Activated T-helper 1 cell treated with anti-CD3 and anti-CD28 coated beads, Interleukin-12 subunit alpha, Interleukin-12 subunit beta, Interleukin-2, Interleukin-4 antibody, amounts not matched to agents 30 ng/mL and 10 ng/mL and 1 ng/mL, durations not matched to agents 14 hours and 24 hours and 36 hours (primary cell): ENCODE results near the gene LVRN. TPM values are rescaled to one million over a fixed set of nuclear protein-coding genes. Genes with fewer than 3 reads are reported as not detected.

Experiments used
- DNase-seq: peaks from one replicate; pipeline ENCODE4 v3.0.0; 2021; ENCODE audit warnings: low spot score
- H3K27ac Mint-ChIP-seq: one replicate; pipeline ENCODE4 v1.8.0; 2021; ENCODE audit warnings: mild to moderate bottlenecking, mixed read lengths
- H3K27me3 Mint-ChIP-seq: one replicate; pipeline ENCODE4 v1.8.0; 2022; ENCODE audit warnings: mild to moderate bottlenecking, moderate library complexity, mixed read lengths; ENCODE audit not compliant: insufficient read depth
- H3K36me3 Mint-ChIP-seq: one replicate; pipeline ENCODE4 v1.8.0; 2021; ENCODE audit warnings: low read depth, mixed read lengths
- H3K4me1 Mint-ChIP-seq: one replicate; pipeline ENCODE4 v1.8.0; 2021; ENCODE audit warnings: low read depth, mixed read lengths
- H3K4me3 Mint-ChIP-seq: one replicate; pipeline ENCODE4 v1.8.0; 2021; ENCODE audit warnings: mild to moderate bottlenecking, moderate library complexity, mixed read lengths
- H3K9me3 Mint-ChIP-seq: one replicate; pipeline ENCODE4 v1.8.0; 2021; ENCODE audit warnings: mixed read lengths
- intact Hi-C: fragments of 100-400 bp; cut with micrococcal nuclease; formaldehyde crosslinking; loops from one replicate; pipeline ENCODE4 v1.15.1; 2024
- total RNA-seq: library from RNA; stranded (reverse); gene quantifications from 2 replicates; pipeline ENCODE4 v1.2.3, GENCODE V29; 2022

Gene LVRN
- total RNA-seq, 1 donor from 2014 or later, result not detected

DNA sequence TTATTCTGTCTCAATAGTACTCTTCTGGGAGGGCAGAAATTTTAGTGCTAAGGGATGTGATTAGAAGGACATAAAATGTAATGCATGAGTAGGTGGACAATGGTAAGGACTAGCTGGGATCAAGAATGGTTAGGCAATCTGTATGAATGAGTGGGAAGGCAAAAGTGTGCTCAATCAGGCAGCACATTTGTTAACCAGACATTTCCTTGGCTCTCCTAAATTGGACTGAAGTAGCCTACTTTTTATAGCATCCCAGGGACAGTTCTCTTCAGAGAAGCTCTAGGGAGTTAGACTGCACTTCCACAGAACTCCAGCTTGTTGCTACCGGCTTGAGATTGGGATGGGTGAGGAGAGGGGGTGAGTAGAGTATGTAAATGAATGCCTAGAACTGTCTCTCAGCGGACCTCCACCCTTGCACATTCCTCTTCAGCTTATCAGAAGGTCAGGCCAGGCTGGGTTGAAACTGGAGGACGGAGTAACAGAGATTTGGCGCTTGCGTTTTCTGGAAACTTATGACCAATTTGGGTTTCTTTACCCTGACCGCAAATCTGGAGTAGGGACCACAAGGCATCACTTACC, 51.0 kb downstream of the LVRN start:
- intact Hi-C loops, result no loop called here
- no peaks in the 10 kb centered on the region for H3K4me1 Mint-ChIP-seq
- no peaks in the 10 kb centered on the region for H3K27me3 Mint-ChIP-seq
- H3K4me3 Mint-ChIP-seq, result no peak overlapping the region
- no peaks in the 10 kb centered on the region for H3K36me3 Mint-ChIP-seq
- H3K27ac Mint-ChIP-seq, result no peak overlapping the region
- no peaks in the 10 kb centered on the region for H3K9me3 Mint-ChIP-seq
- no peak for DNase-seq

DNA sequence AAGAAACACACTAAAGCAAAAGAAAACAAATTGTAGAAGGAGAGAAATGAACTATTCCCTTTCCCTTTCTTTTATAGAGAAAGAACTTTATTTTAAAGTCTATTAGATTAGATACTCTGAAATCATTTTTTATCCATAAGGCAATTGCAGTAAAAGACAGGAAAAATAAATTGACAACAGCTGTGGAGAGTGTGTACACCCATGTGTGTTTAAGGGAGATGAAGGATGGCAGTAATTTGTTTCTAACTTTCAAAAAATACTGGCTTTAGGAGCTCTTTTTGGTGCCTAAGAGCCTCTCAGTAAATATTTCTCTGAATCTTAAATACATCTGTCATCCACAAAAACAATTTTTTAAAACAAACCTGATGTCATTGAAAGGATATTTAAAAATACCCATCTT, 51.7 kb downstream of the LVRN start:
- intact Hi-C loops, result no loop called here
- H3K9me3 Mint-ChIP-seq, result no peaks in the 10 kb centered on the region
- no peak for DNase-seq
- H3K4me1 Mint-ChIP-seq, result no peaks in the 10 kb centered on the region
- no peaks in the 10 kb centered on the region for H3K36me3 Mint-ChIP-seq
- H3K27ac Mint-ChIP-seq, result no peak overlapping the region
- no peaks in the 10 kb centered on the region for H3K27me3 Mint-ChIP-seq
- H3K4me3 Mint-ChIP-seq, result no peak overlapping the region

DNA sequence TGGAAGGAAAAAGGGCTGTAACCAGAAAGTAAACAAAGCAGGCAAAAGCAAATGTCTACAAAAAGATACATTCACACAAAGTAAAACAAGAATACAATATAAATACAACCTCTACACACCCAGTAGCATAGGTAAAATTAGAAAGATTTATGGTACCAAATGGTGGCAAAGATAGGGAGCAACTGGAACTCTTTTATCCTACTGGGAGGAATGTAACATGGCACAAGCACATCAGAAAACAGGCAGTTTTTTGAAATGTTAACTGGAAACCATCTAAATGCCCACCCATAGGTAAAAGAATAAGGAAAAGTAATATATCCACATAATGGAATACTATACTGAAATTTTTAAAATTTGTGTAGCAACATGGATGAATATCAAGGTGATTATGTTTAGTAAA, 61.3 kb downstream of the LVRN start:
- H3K36me3 Mint-ChIP-seq, result no peaks in the 10 kb centered on the region
- intact Hi-C loops, result no loop called here
- no peak overlapping the region for H3K27ac Mint-ChIP-seq
- DNase-seq, result no peak
- H3K9me3 Mint-ChIP-seq, result no peaks in the 10 kb centered on the region
- H3K4me1 Mint-ChIP-seq, result no peaks in the 10 kb centered on the region
- H3K4me3 Mint-ChIP-seq, result no peak overlapping the region
- H3K27me3 Mint-ChIP-seq, result peaks cover 7% of the 10 kb centered on the region

DNA sequence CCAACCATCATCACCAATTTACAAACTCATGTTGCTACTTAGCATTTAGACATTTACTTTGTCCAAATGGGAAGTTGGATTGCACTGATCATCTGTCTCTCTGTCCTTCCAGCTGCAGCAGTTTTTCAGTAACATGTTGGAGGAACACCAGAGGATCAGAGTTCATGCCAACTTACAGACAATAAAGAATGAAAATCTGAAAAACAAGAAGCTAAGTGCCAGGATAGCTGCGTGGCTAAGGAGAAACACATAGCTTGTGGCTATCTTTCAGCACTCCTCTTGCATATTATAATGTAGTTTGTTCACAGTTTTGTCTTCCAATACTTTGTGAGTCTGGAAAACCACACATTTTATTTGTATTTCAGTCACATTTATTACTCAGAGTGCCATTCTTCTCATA, 63.6 kb downstream of the LVRN start:
- H3K36me3 Mint-ChIP-seq, result no peaks in the 10 kb centered on the region
- no peaks in the 10 kb centered on the region for H3K4me1 Mint-ChIP-seq
- no peak for DNase-seq
- H3K27ac Mint-ChIP-seq, result no peak overlapping the region
- intact Hi-C loops, result no loop called here
- peaks cover 9% of the 10 kb centered on the region for H3K27me3 Mint-ChIP-seq
- H3K9me3 Mint-ChIP-seq, result no peaks in the 10 kb centered on the region
- H3K4me3 Mint-ChIP-seq, result no peak overlapping the region

DNA sequence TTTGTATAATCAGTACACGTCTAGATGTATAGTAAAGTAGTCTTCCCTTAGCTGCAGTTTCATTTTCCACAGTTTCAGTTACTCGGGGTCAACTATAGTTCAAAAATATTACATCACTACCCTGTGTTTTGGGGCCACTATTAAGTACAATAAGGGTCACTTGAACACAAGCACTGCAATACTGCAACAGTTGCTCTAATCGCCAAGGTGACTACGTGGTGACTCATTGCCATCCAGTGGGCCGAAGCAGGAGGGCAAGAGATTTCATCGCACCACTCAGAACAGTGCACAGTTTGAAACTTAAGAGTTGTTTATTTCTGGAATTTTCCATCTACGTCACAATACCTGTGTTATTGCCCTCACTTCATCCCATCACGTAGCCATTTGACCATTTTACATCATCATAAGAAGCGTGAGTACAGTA, 69.8 kb downstream of the LVRN start, which contains the start of gene ARL14EPL:
Gene ARL14EPL (plus strand): TSS at position 379 of the 424 bp plus-strand sequence. CDS start 18,994 bp downstream, outside the sequence.
- Mint-ChIP-seq H3K4me1 (no peaks in the 10 kb centered on the region), H3K36me3 (no peaks in the 10 kb centered on the region), H3K9me3 (no peaks in the 10 kb centered on the region), H3K4me3 (no peak within 1 kb of the TSS), H3K27me3 (peaks cover 15% of the 10 kb centered on the region), H3K27ac (no peak within 1 kb of the TSS)
- intact Hi-C loops, result no loop called here
- DNase-seq, result no peak

DNA sequence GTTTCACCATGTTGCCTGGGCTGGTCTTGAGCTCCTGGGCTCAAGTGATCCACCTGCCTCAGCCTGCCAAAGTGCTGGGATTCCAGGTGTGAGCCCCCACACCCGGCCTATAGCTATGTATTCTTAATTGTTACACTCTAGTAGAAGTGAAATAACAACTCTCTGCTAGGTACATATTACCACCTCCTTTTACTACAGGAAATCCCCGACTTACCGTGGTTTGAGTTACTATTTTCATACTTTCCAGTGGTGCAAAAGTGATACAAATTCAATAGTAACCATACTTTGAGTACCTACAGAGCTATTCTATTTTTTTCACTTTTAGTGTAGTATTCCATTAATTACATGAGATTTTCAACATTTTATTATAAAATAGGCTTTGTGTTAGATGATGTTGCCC, 70.7 kb downstream of the LVRN start:
- H3K9me3 Mint-ChIP-seq, result no peaks in the 10 kb centered on the region

DNA sequence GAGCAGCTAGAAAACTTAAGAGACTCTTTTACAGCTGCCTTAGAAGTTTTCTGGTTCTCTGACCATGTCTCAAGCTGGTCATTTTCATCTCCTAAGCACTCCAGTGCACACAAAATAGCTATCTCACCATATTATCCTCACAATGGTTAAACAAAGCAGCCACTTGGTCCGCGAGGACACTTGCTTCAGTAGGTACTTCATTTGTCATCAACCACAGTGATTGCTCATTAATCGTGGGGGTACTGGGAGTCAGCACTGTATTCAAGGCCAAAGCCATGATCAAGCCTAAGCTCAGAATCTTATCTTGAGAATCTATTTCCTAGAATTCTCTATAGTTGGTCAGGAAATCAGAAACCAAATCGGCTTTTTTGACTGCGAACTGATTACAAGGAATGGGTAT, 72.8 kb downstream of the LVRN start:
- Mint-ChIP-seq H3K9me3 (no peaks in the 10 kb centered on the region), H3K27me3 (peaks cover 13% of the 10 kb centered on the region), H3K27ac (no peak overlapping the region), H3K4me3 (no peak overlapping the region), H3K4me1 (no peaks in the 10 kb centered on the region), H3K36me3 (no peaks in the 10 kb centered on the region)
- no peak for DNase-seq
- intact Hi-C loops, result no loop called here

More for the DNA sequence above, 70.7 kb downstream of the LVRN start:
- H3K4me3 Mint-ChIP-seq, result no peak overlapping the region
- H3K36me3 Mint-ChIP-seq, result no peaks in the 10 kb centered on the region
- H3K27me3 Mint-ChIP-seq, result peaks cover 12% of the 10 kb centered on the region
- no peaks in the 10 kb centered on the region for H3K4me1 Mint-ChIP-seq
- no peak for DNase-seq
- intact Hi-C loops, result no loop called here
- H3K27ac Mint-ChIP-seq, result no peak overlapping the region

DNA sequence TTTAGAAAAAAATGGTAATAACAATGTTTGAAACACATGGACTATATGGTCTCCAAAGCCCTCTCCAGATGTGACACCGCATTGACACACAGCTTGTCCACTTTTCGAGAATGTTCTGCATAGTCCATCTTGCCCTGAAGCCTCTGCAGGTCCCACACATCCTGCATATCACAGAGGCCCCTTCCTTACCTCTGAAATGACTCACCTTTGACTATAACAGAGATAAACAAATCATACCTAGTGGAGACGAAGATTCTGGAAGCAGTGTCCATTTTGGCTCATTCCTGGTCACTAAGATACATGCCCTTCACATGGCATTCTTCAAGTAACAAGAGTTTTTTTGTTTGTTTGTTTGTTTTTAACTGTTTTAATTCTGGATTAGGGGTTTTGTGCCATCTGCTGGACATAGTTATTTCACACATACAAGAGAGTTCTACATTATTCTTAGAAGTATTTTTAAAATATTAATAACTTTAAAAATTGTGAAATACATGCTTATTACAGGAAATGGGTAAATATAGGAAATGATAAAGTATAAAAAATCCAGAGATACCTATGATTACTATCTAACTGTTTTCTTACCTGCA, 75.1 kb downstream of the LVRN start:
- H3K9me3 Mint-ChIP-seq, result no peaks in the 10 kb centered on the region
- H3K36me3 Mint-ChIP-seq, result no peaks in the 10 kb centered on the region
- H3K27ac Mint-ChIP-seq, result no peak overlapping the region
- no peak overlapping the region for H3K4me3 Mint-ChIP-seq
- H3K4me1 Mint-ChIP-seq, result no peaks in the 10 kb centered on the region
- no peak for DNase-seq
- peaks cover 20% of the 10 kb centered on the region for H3K27me3 Mint-ChIP-seq
- intact Hi-C loops, result no loop called here

DNA sequence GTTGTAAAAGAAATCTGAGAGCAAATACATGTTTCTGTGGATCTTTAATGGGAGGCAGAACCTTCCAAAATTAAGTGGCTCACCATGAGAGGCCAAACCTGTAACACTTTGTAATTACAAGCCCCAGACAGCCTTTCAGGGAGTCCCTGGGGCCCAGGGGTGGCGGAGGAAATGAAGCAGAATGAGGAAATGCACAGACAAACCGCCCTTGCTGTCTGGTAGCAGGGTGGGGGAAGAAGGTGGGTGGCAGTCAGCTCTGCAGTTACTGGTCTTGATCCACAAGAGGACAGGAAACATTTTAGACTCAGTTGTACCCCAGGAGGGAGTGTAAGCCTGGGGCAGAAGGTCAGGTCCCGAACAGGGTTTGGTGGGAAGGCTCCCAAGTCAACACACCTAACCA, 76.5 kb downstream of the LVRN start:
- no peaks in the 10 kb centered on the region for H3K9me3 Mint-ChIP-seq
- intact Hi-C loops, result no loop called here
- H3K27me3 Mint-ChIP-seq, result peaks cover 20% of the 10 kb centered on the region
- H3K36me3 Mint-ChIP-seq, result no peaks in the 10 kb centered on the region
- H3K4me3 Mint-ChIP-seq, result no peak overlapping the region
- H3K4me1 Mint-ChIP-seq, result no peaks in the 10 kb centered on the region
- no peak overlapping the region for H3K27ac Mint-ChIP-seq
- no peak for DNase-seq

DNA sequence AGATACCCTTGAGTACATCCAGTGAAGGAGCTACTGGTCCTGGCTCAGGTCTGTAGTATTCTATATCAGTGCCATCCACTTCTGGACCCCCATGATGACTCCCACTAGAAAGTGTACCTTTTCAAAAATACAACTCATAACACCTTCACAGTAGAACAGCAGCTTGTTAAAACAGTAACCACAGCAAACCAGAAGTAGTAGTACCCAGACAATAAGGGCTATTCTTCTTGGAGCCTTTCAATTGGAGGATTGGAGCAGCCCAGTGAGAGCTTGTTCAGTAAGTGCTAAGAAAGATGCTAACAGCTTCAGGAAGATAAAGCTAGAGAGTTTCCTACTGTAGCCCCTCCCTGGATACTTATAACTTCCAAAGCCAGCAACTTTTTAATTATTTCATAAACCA, 80.1 kb downstream of the LVRN start:
- H3K4me1 Mint-ChIP-seq, result no peaks in the 10 kb centered on the region
- no peaks in the 10 kb centered on the region for H3K36me3 Mint-ChIP-seq
- no peak overlapping the region for H3K27ac Mint-ChIP-seq
- H3K27me3 Mint-ChIP-seq, result peaks cover 16% of the 10 kb centered on the region
- no peaks in the 10 kb centered on the region for H3K9me3 Mint-ChIP-seq
- DNase-seq, result no peak
- intact Hi-C loops, result no loop called here
- no peak overlapping the region for H3K4me3 Mint-ChIP-seq

DNA sequence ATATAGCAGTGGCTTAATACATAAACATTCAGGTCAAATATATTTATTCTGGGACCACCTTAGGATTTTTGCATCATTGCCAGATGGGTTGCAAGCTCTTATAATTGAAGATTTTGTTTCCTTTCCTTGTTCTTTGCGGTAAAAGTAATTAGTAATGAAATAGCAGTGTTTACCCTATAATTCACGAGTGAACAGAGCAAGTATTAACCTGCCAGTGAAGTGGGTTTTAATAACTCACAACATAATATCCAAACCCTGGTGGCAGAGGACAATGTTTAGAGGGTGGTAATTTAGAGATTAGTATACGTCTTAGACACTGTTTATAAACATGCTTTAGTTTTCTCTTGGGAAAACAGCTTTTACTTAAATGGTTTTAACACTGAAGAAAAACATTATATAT, 81.8 kb downstream of the LVRN start:
- no peak for DNase-seq
- no peaks in the 10 kb centered on the region for H3K9me3 Mint-ChIP-seq
- intact Hi-C loops, result no loop called here
- no peak overlapping the region for H3K4me3 Mint-ChIP-seq
- H3K4me1 Mint-ChIP-seq, result no peaks in the 10 kb centered on the region
- peaks cover 17% of the 10 kb centered on the region for H3K27me3 Mint-ChIP-seq
- H3K36me3 Mint-ChIP-seq, result no peaks in the 10 kb centered on the region
- no peak overlapping the region for H3K27ac Mint-ChIP-seq

DNA sequence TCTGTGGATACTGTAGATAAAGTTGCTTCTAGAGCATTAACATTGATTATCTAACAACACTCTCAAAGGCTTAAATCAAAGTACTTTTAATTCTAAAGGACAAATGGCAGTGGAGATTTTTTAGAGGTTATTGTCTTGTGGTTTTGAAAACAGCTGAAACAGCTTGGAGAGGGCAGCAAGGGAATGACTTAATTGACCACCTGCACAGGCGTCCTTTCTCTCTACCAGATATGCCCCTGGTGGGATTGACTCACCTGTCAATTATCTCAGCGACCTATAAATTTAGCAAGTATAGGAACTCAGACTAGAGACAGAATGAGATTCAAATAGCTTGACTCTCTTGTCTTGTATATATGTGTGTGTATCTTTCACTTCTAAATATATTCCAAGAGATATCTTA, 83.5 kb downstream of the LVRN start:
- no peak overlapping the region for H3K4me3 Mint-ChIP-seq
- H3K27me3 Mint-ChIP-seq, result peaks cover 17% of the 10 kb centered on the region
- intact Hi-C loops, result no loop called here
- no peak overlapping the region for H3K27ac Mint-ChIP-seq
- no peak for DNase-seq
- no peaks in the 10 kb centered on the region for H3K36me3 Mint-ChIP-seq
- H3K9me3 Mint-ChIP-seq, result no peaks in the 10 kb centered on the region
- no peaks in the 10 kb centered on the region for H3K4me1 Mint-ChIP-seq

DNA sequence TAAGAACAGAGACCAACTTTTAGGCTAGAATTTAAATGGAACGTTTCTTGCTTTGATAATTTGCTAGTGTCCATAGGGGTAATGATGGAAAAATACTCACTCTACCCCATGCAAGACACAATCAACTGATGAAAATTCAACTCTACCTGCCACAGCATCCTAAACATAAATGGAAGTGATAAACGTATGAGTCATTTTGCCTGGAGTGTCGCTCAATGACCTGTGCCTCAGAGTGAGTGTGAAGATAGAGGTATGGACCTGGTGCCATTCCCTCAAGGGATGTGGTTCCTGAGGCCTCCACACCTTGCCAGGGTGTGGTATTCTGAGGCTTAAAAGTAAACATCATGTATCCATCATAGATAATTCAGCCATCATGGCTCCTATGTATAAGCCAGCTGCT, 84.0 kb downstream of the LVRN start:
- no peak for DNase-seq
- intact Hi-C loops, result no loop called here
- H3K27me3 Mint-ChIP-seq, result peaks cover 20% of the 10 kb centered on the region
- H3K4me3 Mint-ChIP-seq, result no peak overlapping the region
- no peaks in the 10 kb centered on the region for H3K9me3 Mint-ChIP-seq
- no peak overlapping the region for H3K27ac Mint-ChIP-seq
- no peaks in the 10 kb centered on the region for H3K4me1 Mint-ChIP-seq
- no peaks in the 10 kb centered on the region for H3K36me3 Mint-ChIP-seq

DNA sequence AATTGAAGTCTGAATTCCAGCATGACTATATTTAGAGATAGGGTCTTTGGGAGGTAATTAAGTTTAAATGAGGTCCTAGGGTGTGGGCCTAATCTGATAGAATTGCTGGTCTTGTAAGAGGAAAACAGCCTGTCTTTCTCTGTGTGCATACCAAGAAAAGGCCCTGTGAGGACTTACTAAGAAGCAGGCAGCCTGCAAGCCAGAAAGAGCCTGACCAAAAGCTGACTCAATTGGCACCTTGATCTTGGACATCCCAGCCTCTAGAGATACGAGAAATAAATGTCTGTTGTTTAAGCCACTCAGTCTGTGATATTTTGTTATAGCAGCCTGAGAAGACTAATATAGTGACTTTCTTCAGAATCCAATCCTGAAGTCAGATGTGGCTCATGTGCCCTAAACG, 84.5 kb downstream of the LVRN start:
- H3K27ac Mint-ChIP-seq, result no peak overlapping the region
- H3K36me3 Mint-ChIP-seq, result no peaks in the 10 kb centered on the region
- no peaks in the 10 kb centered on the region for H3K9me3 Mint-ChIP-seq
- H3K27me3 Mint-ChIP-seq, result peaks cover 16% of the 10 kb centered on the region
- no peak overlapping the region for H3K4me3 Mint-ChIP-seq
- H3K4me1 Mint-ChIP-seq, result no peaks in the 10 kb centered on the region
- DNase-seq, result no peak
- intact Hi-C loops, result no loop called here
